GM12874 (cell line): ENCODE data around the gene CCT5.

ENCODE experiments used
- TF ChIP-seq, protein P1 (sequence below): IDR thresholded peaks from 2 replicates; pipeline ENCODE4 v1.5.1; 2011; ENCODE audit warnings: low read depth, mild to moderate bottlenecking, control low read depth, low read length, moderate library complexity; ENCODE audit not compliant: insufficient read depth

Gene CCT5

DNA sequence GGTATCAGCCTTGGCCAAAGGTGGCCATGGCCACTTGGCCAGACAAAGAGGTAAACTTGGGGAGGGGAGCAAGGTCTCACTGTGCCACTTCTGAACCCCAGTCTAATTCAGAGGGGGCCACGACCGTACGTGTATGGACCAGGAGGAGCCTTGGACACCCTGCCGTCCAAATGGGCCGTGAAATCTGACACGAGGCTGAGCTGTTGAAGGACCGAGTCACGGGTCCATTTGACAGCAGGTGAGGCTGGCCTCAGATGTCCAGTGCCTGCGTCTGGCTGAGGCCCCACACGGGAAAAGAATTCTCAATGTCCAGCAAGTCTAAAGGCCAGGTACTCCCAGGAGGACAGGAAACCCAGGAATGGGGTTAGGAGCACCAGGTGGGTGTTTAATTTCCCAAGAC is 39.9 kb downstream of the CCT5 start:
- TF ChIP-seq, protein P1, sequence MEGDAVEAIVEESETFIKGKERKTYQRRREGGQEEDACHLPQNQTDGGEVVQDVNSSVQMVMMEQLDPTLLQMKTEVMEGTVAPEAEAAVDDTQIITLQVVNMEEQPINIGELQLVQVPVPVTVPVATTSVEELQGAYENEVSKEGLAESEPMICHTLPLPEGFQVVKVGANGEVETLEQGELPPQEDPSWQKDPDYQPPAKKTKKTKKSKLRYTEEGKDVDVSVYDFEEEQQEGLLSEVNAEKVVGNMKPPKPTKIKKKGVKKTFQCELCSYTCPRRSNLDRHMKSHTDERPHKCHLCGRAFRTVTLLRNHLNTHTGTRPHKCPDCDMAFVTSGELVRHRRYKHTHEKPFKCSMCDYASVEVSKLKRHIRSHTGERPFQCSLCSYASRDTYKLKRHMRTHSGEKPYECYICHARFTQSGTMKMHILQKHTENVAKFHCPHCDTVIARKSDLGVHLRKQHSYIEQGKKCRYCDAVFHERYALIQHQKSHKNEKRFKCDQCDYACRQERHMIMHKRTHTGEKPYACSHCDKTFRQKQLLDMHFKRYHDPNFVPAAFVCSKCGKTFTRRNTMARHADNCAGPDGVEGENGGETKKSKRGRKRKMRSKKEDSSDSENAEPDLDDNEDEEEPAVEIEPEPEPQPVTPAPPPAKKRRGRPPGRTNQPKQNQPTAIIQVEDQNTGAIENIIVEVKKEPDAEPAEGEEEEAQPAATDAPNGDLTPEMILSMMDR, result no peak

DNA sequence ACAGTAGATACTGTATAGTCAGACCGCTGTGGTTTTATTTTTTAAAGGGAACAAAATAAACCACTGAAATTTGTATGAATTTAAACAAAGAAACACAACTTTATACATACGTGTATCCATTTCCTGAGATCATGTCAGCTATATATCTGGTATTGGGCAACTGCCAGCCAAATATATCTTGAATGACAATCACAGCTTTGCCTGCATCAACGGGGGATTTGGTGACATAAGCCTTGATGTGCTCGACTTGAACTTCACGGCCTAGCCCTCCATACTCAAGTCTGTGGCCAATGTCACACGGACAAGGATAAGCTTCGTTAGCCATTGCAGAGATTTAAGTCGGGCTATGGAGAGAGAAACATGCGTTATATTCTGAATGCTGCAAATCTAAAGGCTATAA is 40.4 kb downstream of the CCT5 start:
- TF ChIP-seq, protein P1, result no peak

DNA sequence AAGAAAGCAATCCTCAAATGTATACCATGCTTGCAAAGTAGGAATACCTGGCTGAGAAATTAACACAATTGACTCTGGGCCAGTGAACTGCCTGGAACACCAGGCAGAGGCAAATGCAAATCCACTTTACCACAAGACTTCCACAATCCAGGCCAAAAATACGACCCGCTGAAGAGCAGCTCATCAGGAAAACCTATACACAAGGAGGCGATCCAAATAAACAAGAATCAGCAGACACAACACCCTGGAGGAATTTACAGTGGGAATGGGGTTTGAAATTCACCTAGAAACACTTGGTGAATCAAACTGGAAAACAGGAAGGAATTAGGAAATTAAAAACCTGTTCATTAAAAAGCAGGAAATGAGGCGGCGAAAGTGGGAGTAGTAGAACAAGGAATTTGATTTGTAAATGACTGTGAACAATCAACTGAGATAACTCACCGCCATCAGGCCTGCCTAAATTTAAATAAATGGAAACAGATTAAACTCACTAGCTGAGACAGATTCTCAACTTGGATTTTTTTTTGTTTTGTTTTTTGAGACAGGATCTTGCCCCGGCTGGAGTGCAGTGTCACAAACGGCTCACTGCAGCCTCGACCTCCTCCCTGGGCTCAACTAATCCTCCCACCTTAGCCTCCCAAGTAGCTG is 41.7 kb downstream of the CCT5 start:
- TF ChIP-seq, protein P1, result no peak

DNA sequence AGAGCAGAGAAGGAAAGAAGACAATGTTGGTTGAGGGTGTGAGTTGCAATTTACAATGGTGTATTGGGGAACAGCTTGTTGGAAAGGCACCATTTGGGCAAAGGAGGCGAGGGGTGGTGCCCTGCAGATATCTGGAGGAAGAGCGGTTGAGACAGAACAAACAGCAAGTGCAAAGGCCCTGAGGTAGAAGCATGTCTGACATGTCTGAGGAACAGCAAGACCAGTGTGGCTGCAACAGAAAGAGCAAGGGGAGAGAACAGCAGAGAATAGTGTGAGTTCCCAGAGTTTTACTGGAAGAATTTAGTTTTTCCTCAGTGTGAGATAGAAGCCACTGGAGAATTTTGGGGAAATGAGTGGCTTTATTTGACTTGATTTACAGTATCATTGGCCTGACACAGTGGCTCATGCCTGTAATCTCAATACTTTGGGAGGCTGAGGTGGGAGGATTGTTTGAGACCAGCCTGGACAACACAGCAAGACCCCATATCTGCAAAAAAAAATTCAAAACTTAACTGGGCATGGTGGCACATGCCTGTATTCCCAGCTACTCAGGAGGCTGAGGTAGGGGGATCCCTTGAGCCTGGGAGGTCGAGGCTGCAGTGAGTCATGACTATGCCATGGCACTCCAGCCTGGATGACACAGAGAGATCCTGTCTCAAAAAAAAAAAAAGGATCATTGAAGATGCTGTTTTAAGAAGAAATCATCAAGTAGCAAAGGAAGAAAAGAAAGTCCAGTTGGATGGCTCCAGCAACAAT is 44.0 kb downstream of the CCT5 start:
- TF ChIP-seq, protein P1, result no peak

DNA sequence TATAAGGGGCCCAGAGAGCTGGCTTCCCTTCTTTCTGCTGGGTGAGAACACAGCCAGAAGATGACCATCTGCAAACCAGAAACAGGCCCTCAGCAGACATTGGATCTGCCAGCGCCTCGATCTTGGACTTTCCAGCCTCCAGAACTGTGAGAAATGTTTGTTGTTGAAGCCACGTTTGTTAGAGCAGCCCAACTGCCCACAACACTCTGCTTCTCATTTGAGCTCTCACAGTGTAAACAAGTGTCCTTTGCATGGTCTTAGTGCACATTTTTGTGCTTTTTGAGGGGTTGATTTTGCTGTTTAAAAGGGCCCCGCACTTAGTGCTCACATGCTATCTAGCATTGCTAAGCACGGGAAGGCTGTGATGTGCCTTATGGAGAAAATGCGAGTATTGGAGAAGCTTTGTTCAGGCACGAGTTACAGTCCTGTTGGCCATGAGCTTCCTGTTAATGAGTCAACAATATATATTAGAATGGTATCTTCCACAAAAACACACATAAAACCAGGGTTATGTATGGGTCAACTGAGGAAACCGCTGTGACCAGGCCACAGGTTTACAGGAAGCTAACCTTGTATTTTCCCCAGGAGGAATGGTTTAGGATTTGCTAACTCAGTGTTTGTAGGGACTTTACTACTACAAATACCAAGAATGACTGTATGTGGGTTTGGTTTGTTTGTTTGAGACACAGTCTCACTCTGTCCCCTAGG is 45.7 kb downstream of the CCT5 start:
- TF ChIP-seq, protein P1, result no peak

DNA sequence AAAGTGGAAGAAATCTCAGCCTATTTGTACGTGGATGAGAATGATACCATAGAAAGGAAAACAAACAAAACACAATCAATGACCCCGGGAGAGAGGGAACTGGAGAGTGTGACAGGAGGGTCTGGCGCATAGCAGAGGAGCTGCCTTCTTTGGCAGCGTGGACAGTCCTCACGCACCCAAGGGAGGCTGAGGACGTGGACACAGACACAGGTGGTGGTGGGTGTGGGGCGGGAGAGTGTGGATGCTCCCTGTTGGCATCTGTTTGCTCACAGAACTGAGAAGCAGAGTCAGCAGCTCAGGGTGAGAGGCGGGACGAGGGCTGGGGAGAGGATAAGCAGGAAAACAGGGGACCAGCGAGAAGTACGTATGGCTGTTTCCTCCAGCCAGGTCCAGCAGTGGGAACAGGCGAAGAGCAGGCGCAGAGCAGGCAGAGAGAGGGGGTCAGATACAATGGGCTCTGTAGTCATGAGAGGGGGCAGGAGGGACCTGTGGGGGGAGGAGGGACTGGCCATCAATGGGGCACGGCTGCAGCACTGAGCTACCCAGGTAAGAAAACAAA is 47.6 kb downstream of the CCT5 start:
- TF ChIP-seq, protein P1, result no peak

DNA sequence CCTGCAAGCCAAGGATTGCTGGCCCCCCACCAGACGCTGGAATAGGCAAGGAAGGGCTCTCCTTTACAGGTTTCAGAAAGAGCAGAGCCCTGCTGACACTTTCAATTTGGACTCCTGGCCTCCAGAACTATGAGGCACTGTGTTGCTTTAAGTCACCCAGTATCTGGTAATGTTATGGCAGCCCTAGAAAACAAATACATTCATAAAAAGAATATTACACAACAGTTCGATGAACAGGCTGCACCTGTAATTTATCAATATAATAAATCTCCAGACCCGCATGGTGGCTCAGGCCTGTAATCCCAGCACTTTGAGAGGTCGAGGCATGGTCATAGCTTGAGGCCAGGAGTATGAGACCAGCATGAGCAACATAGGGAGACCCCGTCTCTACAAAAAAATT is 50.2 kb downstream of the CCT5 start:
- TF ChIP-seq, protein P1, result no peak
